NCI-H748 treated with DMSO at 0.1 percent for 48 hours (cell line): ENCODE results near the gene PBX4.

Source experiments
- DNase-seq: peaks from one replicate; lab custom pipeline; 2025; lab: John Stamatoyannopoulos, UW

Gene PBX4

GRCh38 chr19:19540064-19540714 lies 78.3 kb downstream of the PBX4 start:
- no peak for DNase-seq

- no peak for DNase-seq
These were observed 78.8 kb downstream of the PBX4 start for GRCh38 chr19:19539698-19540063.

GRCh38 chr19:19538785-19539166 lies 79.7 kb downstream of the PBX4 start:
- DNase-seq: no peak

- DNase-seq: peak; percentile 17
These were observed 80.3 kb downstream of the PBX4 start, which contains the start of gene CILP2 for GRCh38 chr19:19538061-19538784. Gene CILP2 (plus strand): TSS chr19:19538265. CDS start chr19:19538350, 85 bp downstream.

GRCh38 chr19:19537075-19538048 lies 81.1 kb downstream of the PBX4 start:
- DNase-seq: no peak

- no peak for DNase-seq
These were observed 82.9 kb downstream of the PBX4 start for GRCh38 chr19:19535311-19536191.

GRCh38 chr19:19534556-19535265 lies 83.8 kb downstream of the PBX4 start:
- DNase-seq: no peak

GRCh38 chr19:19533841-19534240 lies 84.6 kb downstream of the PBX4 start:
- no peak for DNase-seq

- no peak for DNase-seq
These were observed 85.4 kb downstream of the PBX4 start for GRCh38 chr19:19532806-19533701.

- peak; percentile 20 for DNase-seq
These were observed 86.3 kb downstream of the PBX4 start for GRCh38 chr19:19531951-19532805.

- no peak for DNase-seq
These were observed 87.6 kb downstream of the PBX4 start for GRCh38 chr19:19530889-19531288.

- DNase-seq: no peak
These were observed 88.1 kb downstream of the PBX4 start for GRCh38 chr19:19530423-19530804.

- no peak for DNase-seq
These were observed 88.6 kb downstream of the PBX4 start for GRCh38 chr19:19529783-19530422.

- peak; percentile 30 for DNase-seq
These were observed 89.6 kb downstream of the PBX4 start, which contains the start of gene YJEFN3 for GRCh38 chr19:19528721-19529490. Gene YJEFN3 (plus strand): TSS chr19:19528911. CDS start chr19:19528933, 22 bp downstream.

GRCh38 chr19:19527674-19528625 lies 90.5 kb downstream of the PBX4 start:
- no peak for DNase-seq

GRCh38 chr19:19527371-19527656 lies 91.2 kb downstream of the PBX4 start:
- no peak for DNase-seq
